Measurements from ENCODE around the gene SVIL.
"Not testable (repeated sequence)": the region's sequence is repeated elsewhere in the genome, so short reads cannot be mapped to it uniquely, and the experiment has no call there.

The SVIL gene

GRCh38 chr10:29649561-29650551 lies 15.1 kb upstream of the SVIL start:
- DNase-seq = no peak

- no peak for DNase-seq
Measured at GRCh38 chr10:29648983-29649268, 14.2 kb upstream of the SVIL start.

- DNase-seq = no peak
Measured at GRCh38 chr10:29648114-29648982, 13.6 kb upstream of the SVIL start.

- no peak for DNase-seq
Measured at GRCh38 chr10:29647478-29647877, 12.7 kb upstream of the SVIL start.

- peak; percentile 20 for DNase-seq
Measured at GRCh38 chr10:29646960-29647461, 12.2 kb upstream of the SVIL start.

- peak; percentile 31 for DNase-seq
Measured at GRCh38 chr10:29646238-29646902, 11.6 kb upstream of the SVIL start.

- DNase-seq = no peak
Measured at GRCh38 chr10:29643771-29644501, 9.2 kb upstream of the SVIL start.

GRCh38 chr10:29642990-29643389 lies 8.2 kb upstream of the SVIL start:
- DNase-seq = no peak

GRCh38 chr10:29637537-29637936 lies 2.8 kb upstream of the SVIL start:
- no peak for DNase-seq

GRCh38 chr10:29636178-29636577 lies 1.4 kb upstream of the SVIL start:
- DNase-seq = no peak

- peak; percentile 35 for DNase-seq
Measured at GRCh38 chr10:29635711-29636144, 957 bp upstream of the SVIL start.

- DNase-seq = no peak
Measured at GRCh38 chr10:29634105-29634504, 666 bp downstream of the SVIL start.

GRCh38 chr10:29631049-29631339 lies 3.8 kb downstream of the SVIL start:
- DNase-seq = no peak

GRCh38 chr10:29630205-29631048 lies 4.3 kb downstream of the SVIL start:
- no peak for DNase-seq

- no peak for DNase-seq
Measured at GRCh38 chr10:29628912-29629526, 5.8 kb downstream of the SVIL start.

GRCh38 chr10:29628311-29628710 lies 6.5 kb downstream of the SVIL start:
- no peak for DNase-seq

- no peak for DNase-seq
Measured at GRCh38 chr10:29627201-29628132, 7.3 kb downstream of the SVIL start.

- not testable (repeated sequence) for DNase-seq
Measured at GRCh38 chr10:29624357-29624756, 10.4 kb downstream of the SVIL start.

- DNase-seq = no peak
Measured at GRCh38 chr10:29623797-29624196, 11.0 kb downstream of the SVIL start.

Data from right kidney (tissue), 1 donor.